ENCODE measurements around the gene DENND1A.

GRCh38 chr9:123978981-123979380 lies 49.1 kb upstream of the DENND1A start:
- TF ChIP-seq CTCF (conservative IDR thresholded peaks at IDR 0.05; ENCODE audit: low read length) (no peak), EZH2phosphoT487 (IDR thresholded peaks at IDR 0.05; ENCODE audit: borderline replicate concordance) (no peak)
